Stimulated activated naive B cell treated with anti-CD40 and anti-IgM and Interleukin-4, amounts not matched to agents 10 μg/mL and 1 μg/mL and 100 μg/mL, for 72 hours (primary cell): ENCODE results near the gene ZNF761.
"Not testable (repeated sequence)": the region's sequence is repeated elsewhere in the genome, so short reads cannot be mapped to it uniquely, and the experiment has no call there.

ENCODE experiments used
- ATAC-seq, 2 donors: fragments of 150-1000 bp; cut with Tn5 transposase; replicated peaks; 2 replicates each; pipeline ENCODE4 v1.10.0; 2021; ENCODE audit warnings: moderate library complexity in 1 of 2
- DNase-seq: peaks from one replicate; pipeline ENCODE4 v3.0.0; 2021
- H3K27ac Mint-ChIP-seq: one replicate; pipeline ENCODE4 v1.8.0; 2022; ENCODE audit warnings: mild to moderate bottlenecking, mixed read lengths
- H3K27me3 Mint-ChIP-seq, 2 donors: one replicate each; pipeline ENCODE4 v1.8.0; 2022; ENCODE audit warnings: mixed read lengths in 2 of 2
- H3K36me3 Mint-ChIP-seq, 2 donors: one replicate each; pipeline ENCODE4 v1.8.0; 2022; ENCODE audit warnings: mixed read lengths in 2 of 2, mild to moderate bottlenecking in 1 of 2
- H3K4me1 Mint-ChIP-seq, 2 donors: one replicate each; pipeline ENCODE4 v1.8.0; 2022; ENCODE audit warnings: mixed read lengths in 2 of 2, mild to moderate bottlenecking in 1 of 2
- H3K4me3 Mint-ChIP-seq, 2 donors: one replicate each; pipeline ENCODE4 v1.8.0; 2022; ENCODE audit warnings: mild to moderate bottlenecking in 2 of 2, mixed read lengths in 2 of 2, moderate library complexity in 1 of 2
- H3K9me3 Mint-ChIP-seq, 2 donors: one replicate each; pipeline ENCODE4 v1.8.0; 2022; ENCODE audit warnings: mixed read lengths in 2 of 2, mild to moderate bottlenecking in 1 of 2

The ZNF761 gene

DNA sequence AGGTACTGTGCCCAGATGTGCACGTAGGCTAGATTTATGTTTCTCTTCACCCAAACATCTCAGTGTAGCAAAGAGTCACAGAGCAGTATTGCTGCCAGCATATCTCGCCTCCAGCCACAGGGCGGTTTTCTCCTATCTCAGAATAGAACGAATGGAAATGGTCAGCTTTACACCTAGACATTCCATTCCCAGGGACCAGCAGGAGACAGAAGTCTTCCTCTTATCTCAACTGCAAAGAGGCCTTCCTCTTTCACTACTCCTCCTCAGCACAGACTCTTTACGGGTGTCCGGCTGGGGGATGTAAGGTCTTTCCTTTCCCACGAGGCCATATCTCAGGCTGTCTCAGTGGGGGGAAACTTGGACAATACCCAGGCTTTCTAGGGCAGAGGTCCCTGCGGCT is 36.8 kb downstream of the ZNF761 start:
- not testable (repeated sequence) for H3K9me3 Mint-ChIP-seq, H3K27ac Mint-ChIP-seq

DNA sequence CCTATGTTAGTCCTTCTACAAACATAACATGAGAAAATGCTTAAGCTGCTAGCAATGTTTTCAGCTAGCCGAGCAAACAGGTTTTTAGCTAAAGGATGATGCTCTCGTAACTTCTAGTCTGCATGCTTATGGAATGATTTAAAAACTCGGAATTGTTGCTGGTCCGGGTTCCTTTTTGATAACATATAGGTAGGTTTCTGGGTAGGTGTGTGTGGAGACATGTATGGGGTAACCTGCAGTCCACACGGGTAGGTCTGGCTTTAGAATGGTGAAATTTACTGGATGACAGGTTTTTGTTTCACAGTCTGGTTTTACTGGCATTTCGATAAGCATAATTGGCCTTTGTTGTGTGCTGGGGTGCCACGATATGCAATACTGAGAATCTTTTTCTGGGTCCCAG is 40.1 kb downstream of the ZNF761 start:
- Mint-ChIP-seq H3K27ac (peak overlapping the region; percentile 63), H3K4me1 (peaks cover 16 to 27% of the 10 kb centered on the region in 2 donors), H3K9me3 (peaks cover 0 to 9% of the 10 kb centered on the region in 2 donors), H3K4me3 (no peak overlapping the region), H3K36me3 (peaks cover 33 to 66% of the 10 kb centered on the region in 2 donors), H3K27me3 (no peaks in the 10 kb centered on the region)
- no peak for ATAC-seq
- no peak for DNase-seq

More for the DNA sequence above, 36.8 kb downstream of the ZNF761 start:
- peak overlapping the region; percentile 89 to 92 for H3K4me3 Mint-ChIP-seq
- H3K36me3 Mint-ChIP-seq = peaks cover 24 to 40% of the 10 kb centered on the region in 2 donors
- not testable (repeated sequence) for ATAC-seq, DNase-seq
- peaks cover 16 to 22% of the 10 kb centered on the region in 2 donors for H3K27me3 Mint-ChIP-seq
- H3K4me1 Mint-ChIP-seq = peaks cover 16 to 30% of the 10 kb centered on the region in 2 donors

DNA sequence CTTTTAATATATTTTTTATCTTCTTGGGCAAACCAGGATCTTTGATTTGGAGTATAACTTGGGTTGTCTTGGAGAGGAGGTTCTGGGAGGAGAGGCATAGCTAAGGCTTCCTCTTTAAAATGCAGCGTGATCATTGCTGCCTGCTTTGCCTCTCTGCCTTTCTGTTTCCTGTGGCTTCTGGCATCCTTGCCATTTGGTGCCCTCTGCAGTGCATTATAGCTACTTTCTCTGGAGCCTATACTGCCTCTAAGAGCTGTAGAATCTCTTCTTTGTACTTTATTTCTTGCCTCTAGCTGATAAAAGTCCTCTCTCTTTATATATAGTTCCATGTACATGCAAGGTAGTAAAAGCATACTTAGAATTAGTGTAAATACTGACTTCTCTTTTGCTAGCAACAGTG is 43.0 kb downstream of the ZNF761 start:
- Mint-ChIP-seq H3K9me3 (peaks cover 13 to 20% of the 10 kb centered on the region in 2 donors), H3K36me3 (peaks cover 48 to 86% of the 10 kb centered on the region in 2 donors)
- H3K27me3 Mint-ChIP-seq, H3K4me3 Mint-ChIP-seq, DNase-seq, ATAC-seq, H3K27ac Mint-ChIP-seq, H3K4me1 Mint-ChIP-seq: not testable (repeated sequence)

DNA sequence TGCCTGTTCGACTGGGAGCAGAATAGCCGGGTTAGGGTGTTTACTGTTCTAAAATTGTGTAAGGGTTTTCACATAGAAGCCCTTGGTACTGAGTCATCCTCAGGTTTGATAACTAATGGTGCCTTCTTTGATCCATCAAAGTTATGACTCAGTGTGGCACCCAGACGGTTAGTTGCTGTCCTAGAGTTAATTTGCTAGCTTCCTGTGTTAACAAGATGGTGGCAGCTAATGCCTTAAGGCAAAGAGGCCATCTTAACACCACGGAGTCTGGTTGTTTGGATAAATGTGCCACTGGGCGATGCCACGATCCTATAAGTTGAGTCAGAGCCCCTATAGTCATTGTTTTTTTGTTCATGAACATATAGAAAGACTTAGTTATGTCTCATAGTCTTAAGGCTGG is 43.7 kb downstream of the ZNF761 start:
- not testable (repeated sequence) for H3K4me1 Mint-ChIP-seq, H3K27me3 Mint-ChIP-seq, ATAC-seq, H3K4me3 Mint-ChIP-seq, H3K27ac Mint-ChIP-seq, DNase-seq
- peaks cover 16 to 20% of the 10 kb centered on the region in 2 donors for H3K9me3 Mint-ChIP-seq
- H3K36me3 Mint-ChIP-seq = peaks cover 51 to 87% of the 10 kb centered on the region in 2 donors

DNA sequence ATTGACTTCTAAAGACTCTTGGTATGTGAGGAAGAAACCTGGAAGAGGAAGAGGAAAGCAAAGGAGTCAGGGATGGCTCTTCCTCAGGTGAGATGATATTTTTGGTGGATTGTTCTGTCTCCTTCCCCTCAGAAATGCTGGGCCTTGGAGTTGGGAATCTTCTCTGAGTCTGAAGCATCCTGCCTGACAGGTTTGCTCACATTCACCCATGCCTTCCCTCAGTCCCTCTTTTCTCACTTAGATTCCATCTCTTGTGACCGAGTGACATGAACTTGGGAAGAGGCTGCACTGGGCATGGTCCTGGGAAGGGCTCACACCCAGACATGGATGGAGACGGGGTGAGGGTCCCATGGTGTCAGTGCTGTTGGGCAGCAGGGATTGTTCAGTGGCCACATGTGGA is 52.0 kb downstream of the ZNF761 start:
- H3K27me3 Mint-ChIP-seq, DNase-seq, H3K4me3 Mint-ChIP-seq, ATAC-seq, H3K27ac Mint-ChIP-seq, H3K4me1 Mint-ChIP-seq: not testable (repeated sequence)
- Mint-ChIP-seq H3K9me3 (peaks cover 31 to 34% of the 10 kb centered on the region in 2 donors), H3K36me3 (peaks cover 81 to 95% of the 10 kb centered on the region in 2 donors)

DNA sequence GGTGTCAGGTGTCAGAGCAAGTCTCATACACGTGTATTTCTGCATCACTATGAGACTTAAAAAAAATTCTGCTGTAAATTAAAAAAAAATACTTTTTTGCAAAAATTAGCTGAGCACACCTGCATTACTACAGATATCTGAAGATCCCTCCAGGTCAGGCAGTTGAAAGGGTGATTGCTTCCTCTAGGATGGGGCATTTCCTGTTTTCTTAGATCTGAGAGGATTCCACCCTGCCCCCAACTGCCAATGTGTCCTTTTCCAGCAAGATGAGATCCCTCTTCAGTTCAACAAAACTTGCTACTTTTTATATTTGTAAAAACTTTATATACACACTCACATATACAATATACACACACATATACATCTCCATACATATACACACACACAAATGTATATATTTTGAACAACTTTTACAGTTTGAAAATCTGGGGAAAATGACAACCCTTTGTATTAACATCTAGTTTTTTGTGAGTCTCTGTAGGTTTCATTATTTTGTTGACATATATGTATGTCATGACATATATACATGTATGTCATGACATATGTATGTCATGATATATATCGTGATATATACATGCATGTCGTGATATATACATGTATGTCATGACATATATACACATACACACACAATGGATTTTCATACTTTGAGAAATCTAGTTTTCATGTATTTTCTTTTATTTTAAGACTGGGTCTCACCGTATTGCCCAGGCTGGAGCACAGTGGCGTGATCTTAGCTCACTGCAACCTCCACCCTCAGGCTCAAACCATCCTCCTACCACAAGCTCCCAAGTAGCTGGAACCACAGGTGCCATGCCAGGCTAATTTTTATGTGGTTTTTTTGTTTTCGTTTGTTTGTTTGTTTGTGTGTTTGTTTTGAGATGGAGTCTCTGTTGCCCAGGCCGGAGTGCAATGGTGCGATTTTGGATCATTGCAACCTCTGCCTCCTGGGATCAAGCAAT is 53.5 kb downstream of the ZNF761 start:
- Mint-ChIP-seq H3K27ac (no peak overlapping the region), H3K4me3 (no peak overlapping the region), H3K27me3 (no peaks in the 10 kb centered on the region), H3K9me3 (peaks cover 18 to 23% of the 10 kb centered on the region in 2 donors), H3K36me3 (peaks cover 80 to 87% of the 10 kb centered on the region in 2 donors), H3K4me1 (no peaks in the 10 kb centered on the region)
- DNase-seq = no peak
- ATAC-seq = no peak

DNA sequence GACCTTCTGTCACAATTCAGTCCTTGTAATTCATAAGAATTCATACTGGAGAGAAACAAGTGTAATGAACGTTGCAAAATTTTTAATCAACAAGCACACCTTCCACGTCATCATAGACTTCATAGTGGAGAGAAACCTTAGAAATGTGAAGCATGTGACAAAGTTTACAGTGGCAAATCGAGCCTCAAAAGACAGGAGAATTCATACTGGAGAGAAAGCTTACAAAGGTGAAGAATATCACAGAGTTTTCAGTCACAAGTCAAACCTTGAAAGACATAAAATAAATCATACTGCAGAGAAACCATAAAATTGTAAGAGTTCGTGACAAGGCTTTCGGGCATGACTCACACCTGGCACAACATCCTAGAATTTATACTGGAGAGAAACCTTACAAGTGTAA is 60.4 kb downstream of the ZNF761 start:
- Mint-ChIP-seq H3K27ac (no peak overlapping the region), H3K9me3 (peaks cover 41 to 43% of the 10 kb centered on the region in 2 donors), H3K36me3 (peaks cover 74 to 79% of the 10 kb centered on the region in 2 donors), H3K4me3 (no peak overlapping the region), H3K27me3 (no peaks in the 10 kb centered on the region), H3K4me1 (no peaks in the 10 kb centered on the region)
- ATAC-seq (no peak), DNase-seq (no peak)

DNA sequence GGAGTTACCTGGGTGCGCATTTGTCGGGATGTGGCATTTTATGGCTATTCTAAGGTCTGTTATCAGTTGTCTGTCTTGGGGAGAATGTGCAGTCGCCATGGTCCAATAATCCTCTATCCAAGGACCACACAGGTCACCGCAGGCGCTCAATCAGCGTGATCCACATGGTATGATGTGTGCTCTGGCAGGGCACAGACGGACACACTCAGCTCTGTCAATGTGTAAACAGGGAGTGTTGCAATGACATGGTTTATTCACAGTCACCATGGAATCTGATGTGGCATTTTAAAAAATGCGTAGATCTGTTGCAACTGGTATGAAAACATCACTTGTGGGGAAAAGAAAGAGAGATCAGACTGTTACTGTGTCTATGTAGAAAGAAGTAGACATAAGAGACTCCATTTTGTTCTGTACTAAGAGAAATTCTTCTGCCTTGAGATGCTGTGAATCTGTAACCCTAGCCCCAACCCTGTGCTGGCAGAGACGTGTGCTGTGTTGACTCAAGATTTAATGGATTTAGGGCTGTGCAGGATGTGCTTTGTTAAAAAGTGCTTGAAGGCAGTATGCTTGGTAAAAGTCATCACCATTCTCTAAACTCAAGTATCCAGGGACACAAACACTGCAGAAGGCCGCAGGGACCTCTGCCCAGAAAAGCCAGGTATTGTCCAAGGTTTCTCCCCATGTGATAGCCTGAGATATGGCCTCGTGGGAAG is 65.7 kb downstream of the ZNF761 start:
- H3K4me1 Mint-ChIP-seq, ATAC-seq, DNase-seq, H3K27ac Mint-ChIP-seq, H3K4me3 Mint-ChIP-seq: not testable (repeated sequence)
- peaks cover 30 to 32% of the 10 kb centered on the region in 2 donors for H3K9me3 Mint-ChIP-seq
- peaks cover 5 to 10% of the 10 kb centered on the region in 2 donors for H3K27me3 Mint-ChIP-seq
- peaks cover 24 to 37% of the 10 kb centered on the region in 2 donors for H3K36me3 Mint-ChIP-seq

DNA sequence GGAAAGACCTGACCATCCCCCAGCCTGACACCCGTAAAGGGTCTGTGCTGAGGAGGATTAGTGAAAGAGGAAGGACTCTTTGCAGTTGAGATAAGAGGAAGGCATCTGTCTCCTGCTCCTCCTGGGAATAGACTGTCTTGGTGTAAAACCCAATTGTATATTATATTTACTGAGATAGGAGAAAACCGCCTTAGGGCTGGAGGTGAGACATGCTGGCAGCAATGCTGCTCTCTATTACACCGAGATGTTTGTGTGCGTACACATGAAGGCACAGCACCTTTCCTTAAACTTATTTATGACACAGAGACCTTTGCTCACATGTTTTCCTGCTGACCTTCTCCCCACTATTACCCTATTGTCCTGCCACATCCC is 66.2 kb downstream of the ZNF761 start:
- Mint-ChIP-seq H3K27me3 (peaks cover 5 to 10% of the 10 kb centered on the region in 2 donors), H3K9me3 (peaks cover 28 to 31% of the 10 kb centered on the region in 2 donors), H3K36me3 (peaks cover 19 to 31% of the 10 kb centered on the region in 2 donors)
- not testable (repeated sequence) for H3K4me1 Mint-ChIP-seq, H3K4me3 Mint-ChIP-seq, DNase-seq, H3K27ac Mint-ChIP-seq, ATAC-seq

DNA sequence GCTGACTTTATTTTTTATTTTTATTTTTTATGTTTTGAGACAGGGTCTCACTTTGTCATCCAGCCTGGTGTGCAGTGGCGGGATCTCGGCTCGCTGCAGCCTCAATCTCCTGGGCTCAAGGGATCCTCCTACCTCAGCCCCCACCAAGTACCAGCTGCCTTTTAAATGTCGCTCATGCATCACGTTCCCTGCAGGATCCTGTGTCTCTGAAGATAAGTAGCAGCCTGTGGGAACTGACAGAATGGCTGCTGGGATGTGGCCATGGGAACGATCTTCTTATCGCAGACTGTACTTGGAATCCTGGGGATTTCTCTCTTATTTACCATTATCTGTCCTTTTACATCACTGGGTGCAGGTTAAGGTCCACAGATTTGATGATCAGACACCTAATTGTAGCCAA is 71.4 kb downstream of the ZNF761 start:
- ATAC-seq, H3K36me3 Mint-ChIP-seq, H3K4me3 Mint-ChIP-seq, DNase-seq, H3K4me1 Mint-ChIP-seq, H3K27ac Mint-ChIP-seq: not testable (repeated sequence)
- Mint-ChIP-seq H3K27me3 (peaks cover 12 to 41% of the 10 kb centered on the region in 2 donors), H3K9me3 (peaks cover 9 to 14% of the 10 kb centered on the region in 2 donors)

DNA sequence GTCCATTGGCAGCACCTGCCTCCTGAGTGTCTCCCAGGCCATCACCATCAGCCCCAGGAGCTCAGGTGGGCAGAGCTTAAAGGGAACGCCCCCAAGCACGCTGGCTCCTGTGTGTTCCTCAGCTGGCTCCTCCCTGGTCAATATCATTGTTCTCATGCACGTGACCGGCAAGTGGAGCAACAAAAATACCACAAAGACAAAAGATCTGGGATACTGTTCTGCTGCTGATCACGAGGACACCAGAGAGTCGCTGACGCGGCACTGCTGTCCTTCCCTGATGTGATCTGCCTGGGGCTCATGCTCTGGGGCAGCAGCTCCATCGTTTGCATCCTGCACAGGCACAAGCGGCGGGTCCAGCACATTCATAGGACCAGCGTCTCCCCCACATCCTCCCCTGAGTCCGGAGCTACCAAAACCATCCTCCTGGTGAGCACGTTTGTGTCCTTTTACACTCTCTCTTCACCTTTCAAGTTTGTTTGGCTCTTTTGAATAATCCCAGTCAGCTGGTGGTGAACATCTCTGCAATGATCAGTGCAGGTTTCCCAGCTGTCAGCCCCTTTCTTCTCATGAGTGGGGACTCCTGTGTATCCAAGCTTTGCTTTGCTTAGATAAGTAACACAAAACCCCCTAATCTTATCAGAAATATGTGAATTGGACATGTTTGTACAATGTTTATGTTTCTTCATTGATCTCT is 72.0 kb downstream of the ZNF761 start:
- DNase-seq, H3K36me3 Mint-ChIP-seq, ATAC-seq, H3K27ac Mint-ChIP-seq, H3K4me1 Mint-ChIP-seq, H3K4me3 Mint-ChIP-seq: not testable (repeated sequence)
- Mint-ChIP-seq H3K27me3 (peaks cover 16 to 46% of the 10 kb centered on the region in 2 donors), H3K9me3 (peaks cover 6 to 10% of the 10 kb centered on the region in 2 donors)

DNA sequence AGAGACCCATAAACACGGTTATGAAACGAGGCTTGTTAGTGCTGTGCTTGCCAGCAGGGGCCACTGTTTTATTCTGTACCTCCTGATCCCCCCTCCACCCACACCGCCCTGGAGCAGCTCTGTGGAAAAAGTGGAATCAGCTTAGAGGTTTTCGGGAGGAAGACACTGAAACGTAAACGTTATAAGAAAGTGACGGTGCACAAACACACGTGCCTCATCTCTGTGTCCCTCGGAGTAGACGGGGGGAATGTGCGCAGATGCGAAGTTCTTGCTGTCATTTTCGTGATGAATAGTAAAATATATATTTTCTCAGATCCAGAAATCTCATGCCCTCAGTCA is 72.5 kb downstream of the ZNF761 start:
- H3K27ac Mint-ChIP-seq, H3K4me3 Mint-ChIP-seq, DNase-seq, H3K4me1 Mint-ChIP-seq, H3K36me3 Mint-ChIP-seq: not testable (repeated sequence)
- Mint-ChIP-seq H3K27me3 (peaks cover 20 to 46% of the 10 kb centered on the region in 2 donors), H3K9me3 (peaks cover 6 to 10% of the 10 kb centered on the region in 2 donors)
- peak in 1 of 2 donors; percentile 33 for ATAC-seq

DNA sequence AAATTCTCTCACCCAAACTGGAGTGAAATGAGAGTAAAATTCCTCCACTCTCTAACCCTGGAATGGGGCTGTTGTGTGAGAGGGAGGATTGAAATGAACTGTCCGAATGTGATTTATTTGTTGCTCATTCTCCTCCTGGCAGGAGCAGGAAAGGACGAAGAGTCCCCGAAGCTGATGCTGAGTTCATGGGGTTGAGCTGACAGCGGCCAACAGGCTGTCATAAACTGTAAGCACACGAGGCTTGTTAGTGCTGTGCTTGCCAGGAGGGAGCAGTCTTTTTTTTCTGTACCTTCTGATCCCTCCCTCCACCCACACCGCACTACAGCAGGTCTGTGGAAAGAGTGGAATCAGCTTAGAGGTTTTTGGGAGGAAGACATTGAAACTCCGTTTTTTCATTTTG is 73.1 kb downstream of the ZNF761 start:
- Mint-ChIP-seq H3K27me3 (peaks cover 26 to 50% of the 10 kb centered on the region in 2 donors), H3K4me3 (no peak overlapping the region), H3K9me3 (peaks cover 6 to 10% of the 10 kb centered on the region in 2 donors), H3K27ac (no peak overlapping the region), H3K4me1 (no peaks in the 10 kb centered on the region), H3K36me3 (peaks cover 2 to 4% of the 10 kb centered on the region in 2 donors)
- ATAC-seq (no peak), DNase-seq (no peak)

DNA sequence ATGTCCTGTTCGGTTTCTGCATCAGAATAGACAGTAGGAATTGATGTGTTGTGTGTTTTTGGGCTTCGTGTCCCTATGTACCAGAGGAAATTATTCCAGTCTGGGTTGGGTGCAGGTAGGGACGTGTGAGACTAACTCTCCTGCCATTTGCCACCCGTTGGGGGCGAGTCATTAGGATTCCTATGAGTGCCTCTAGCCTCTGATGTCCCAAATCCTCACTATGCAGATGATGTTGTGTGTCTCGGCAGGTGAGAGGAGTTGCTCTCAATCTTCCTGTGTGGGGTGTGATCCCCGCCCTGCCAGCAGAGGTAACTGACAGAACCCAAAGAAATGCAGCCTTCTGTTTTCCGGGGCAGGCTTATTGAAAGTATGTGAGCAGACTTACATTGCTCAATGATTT is 74.9 kb downstream of the ZNF761 start:
- no peak for DNase-seq
- Mint-ChIP-seq H3K27me3 (peaks cover 22 to 51% of the 10 kb centered on the region in 2 donors), H3K4me1 (peaks cover 0 to under 1% of the 10 kb centered on the region in 2 donors), H3K4me3 (no peak overlapping the region), H3K27ac (no peak overlapping the region), H3K9me3 (peaks cover 2 to 6% of the 10 kb centered on the region in 2 donors), H3K36me3 (peaks cover 2 to 4% of the 10 kb centered on the region in 2 donors)
- no peak for ATAC-seq
